GM06990 (cell line): ENCODE data around the gene CACNB2.
A peak's percentile ranks its signal among the peaks of the same experiment; 100 is the strongest.

Experiments
- DNase-seq: peaks from one replicate; pipeline ENCODE4 v3.0.0-alpha.2; 2011; ENCODE audit not compliant: insufficient read length; ENCODE audit errors: extremely low read depth
- H3K27me3 ChIP-seq: replicated peaks from 2 replicates; pipeline ENCODE4 v1.6.0; 2011; ENCODE audit warnings: low read length; ENCODE audit not compliant: control insufficient read depth, insufficient read depth
- H3K36me3 ChIP-seq: 2 replicates; pipeline ENCODE4 v1.5.1; 2011; ENCODE audit warnings: low read length; ENCODE audit not compliant: control insufficient read depth, insufficient read depth
- H3K4me3 ChIP-seq: replicated peaks from 2 replicates; pipeline ENCODE4 v1.5.1; 2011; ENCODE audit warnings: low read depth, mild to moderate bottlenecking, control low read depth, low read length
- TF ChIP-seq, protein P1 (sequence below): IDR thresholded peaks from 2 replicates; pipeline ENCODE4 v1.5.1; 2011; ENCODE audit warnings: low read length, control low read depth, mild to moderate bottlenecking, inconsistent platforms; ENCODE audit not compliant: insufficient read depth, poor library complexity, severe bottlenecking

The CACNB2 gene

DNA sequence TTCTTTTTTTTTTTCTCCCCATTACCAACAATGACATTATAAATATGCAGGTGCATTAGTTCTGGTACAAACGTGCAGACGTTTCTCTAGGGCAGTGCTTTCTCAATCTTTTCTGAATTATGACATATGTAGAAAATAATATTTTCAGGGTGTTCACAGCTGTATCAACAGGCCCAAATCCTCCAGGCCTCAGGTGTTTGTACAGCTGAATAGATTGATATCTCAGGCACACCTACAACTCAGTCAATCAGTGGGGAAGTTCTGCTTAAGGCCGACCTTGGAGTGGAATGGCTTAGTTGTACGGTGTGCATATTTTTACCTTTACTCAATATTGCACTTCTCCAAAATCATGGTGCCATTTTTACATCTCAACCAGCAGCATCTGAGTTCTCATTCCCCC is 71.6 kb downstream of the CACNB2 start:
- H3K4me3 ChIP-seq = no peak overlapping the region
- no peaks in the 10 kb centered on the region for H3K27me3 ChIP-seq
- no peaks in the 10 kb centered on the region for H3K36me3 ChIP-seq
- no peak for DNase-seq
- TF ChIP-seq, protein P1, sequence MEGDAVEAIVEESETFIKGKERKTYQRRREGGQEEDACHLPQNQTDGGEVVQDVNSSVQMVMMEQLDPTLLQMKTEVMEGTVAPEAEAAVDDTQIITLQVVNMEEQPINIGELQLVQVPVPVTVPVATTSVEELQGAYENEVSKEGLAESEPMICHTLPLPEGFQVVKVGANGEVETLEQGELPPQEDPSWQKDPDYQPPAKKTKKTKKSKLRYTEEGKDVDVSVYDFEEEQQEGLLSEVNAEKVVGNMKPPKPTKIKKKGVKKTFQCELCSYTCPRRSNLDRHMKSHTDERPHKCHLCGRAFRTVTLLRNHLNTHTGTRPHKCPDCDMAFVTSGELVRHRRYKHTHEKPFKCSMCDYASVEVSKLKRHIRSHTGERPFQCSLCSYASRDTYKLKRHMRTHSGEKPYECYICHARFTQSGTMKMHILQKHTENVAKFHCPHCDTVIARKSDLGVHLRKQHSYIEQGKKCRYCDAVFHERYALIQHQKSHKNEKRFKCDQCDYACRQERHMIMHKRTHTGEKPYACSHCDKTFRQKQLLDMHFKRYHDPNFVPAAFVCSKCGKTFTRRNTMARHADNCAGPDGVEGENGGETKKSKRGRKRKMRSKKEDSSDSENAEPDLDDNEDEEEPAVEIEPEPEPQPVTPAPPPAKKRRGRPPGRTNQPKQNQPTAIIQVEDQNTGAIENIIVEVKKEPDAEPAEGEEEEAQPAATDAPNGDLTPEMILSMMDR = no peak

DNA sequence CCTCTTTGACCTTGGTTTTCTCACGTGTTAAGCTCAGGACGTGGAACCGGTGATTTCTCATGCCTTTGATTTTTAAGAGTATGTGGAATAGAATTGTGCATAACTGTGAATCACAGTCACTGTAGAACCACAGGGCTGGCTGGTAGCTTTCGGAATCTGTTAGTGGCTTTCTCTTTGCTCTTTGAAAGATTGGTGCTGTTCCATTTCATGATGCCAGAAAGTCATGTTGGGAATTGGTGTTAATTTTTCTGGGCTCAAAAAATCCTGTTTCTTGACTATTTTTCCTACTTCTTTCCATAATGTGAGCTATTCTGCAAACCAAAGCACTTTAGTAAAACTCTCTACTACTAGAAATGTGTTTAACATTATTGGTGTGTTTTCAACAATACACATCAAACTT is 73.0 kb downstream of the CACNB2 start:
- Histone ChIP-seq H3K36me3 (no peaks in the 10 kb centered on the region), H3K27me3 (no peaks in the 10 kb centered on the region; the same call in 1 of the 2 replicates), H3K4me3 (no peak overlapping the region)
- DNase-seq = no peak
- TF ChIP-seq, protein P1 = no peak

DNA sequence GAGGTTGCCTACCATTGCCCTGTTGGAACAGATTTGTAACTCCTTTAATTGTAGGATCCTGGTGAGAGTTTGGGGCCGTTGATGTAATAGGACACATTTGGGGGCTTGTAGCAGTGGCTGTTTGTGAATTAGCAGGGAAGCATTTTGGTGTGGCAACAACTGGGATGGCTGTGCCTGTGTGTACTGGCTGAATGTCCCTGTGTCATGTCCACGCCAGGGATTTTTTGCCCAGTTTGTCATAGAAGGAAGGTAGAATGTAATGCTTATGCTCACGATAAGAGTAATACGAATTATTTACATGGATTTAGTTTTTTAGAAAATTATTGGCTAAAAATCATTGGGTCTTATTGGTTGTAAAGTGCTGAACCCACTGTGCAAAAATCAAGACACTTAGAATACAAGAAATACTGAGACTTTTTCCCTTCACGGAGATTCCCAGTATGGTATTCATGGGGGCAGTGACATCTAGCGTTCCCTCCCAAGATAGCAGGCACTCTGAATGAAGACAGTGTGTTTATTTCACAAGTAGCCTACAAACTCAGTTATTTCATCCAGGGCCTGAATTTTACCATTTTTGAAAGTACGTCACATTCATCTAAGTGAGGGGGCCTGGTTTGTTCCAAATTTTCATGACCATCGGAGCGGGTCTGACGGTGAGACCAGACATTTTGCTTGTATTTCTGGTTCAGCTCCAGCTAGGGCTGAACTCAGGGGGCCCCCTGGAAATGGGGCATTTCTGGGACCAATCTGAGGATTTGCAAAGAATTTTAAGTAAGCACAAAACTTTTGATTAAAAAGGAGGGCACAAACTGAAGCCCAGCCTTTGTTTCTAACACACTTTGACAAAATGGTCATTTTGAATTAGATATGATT is 74.7 kb downstream of the CACNB2 start:
- TF ChIP-seq, protein P1 = peak; percentile 72
- Histone ChIP-seq H3K36me3 (no peaks in the 10 kb centered on the region), H3K4me3 (no peak overlapping the region), H3K27me3 (no peaks in the 10 kb centered on the region; the same call in 1 of the 2 replicates)
- DNase-seq = no peak

DNA sequence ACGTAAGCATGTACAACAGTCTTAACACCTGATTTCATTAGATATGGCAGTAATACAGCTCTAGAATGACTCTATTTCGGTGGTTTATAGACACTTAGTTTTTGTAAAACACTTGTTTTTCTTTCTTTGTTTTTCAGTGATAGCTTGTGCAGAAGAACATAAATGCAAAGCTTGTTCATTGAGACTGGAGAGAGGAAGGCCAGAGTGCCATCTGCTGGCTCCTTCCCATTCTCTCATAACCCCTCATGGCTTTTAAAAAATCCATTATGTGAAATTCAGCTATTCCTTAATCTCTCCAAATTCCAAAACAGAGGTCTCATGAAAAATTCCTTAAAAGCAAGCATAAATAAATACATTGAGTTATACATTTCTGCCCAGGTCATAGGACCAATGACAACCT is 76.3 kb downstream of the CACNB2 start:
- H3K36me3 ChIP-seq = no peaks in the 10 kb centered on the region
- TF ChIP-seq, protein P1 = peak; percentile 32
- DNase-seq = no peak
- no peaks in the 10 kb centered on the region; the same call in 1 of the 2 replicates for H3K27me3 ChIP-seq
- no peak overlapping the region for H3K4me3 ChIP-seq

DNA sequence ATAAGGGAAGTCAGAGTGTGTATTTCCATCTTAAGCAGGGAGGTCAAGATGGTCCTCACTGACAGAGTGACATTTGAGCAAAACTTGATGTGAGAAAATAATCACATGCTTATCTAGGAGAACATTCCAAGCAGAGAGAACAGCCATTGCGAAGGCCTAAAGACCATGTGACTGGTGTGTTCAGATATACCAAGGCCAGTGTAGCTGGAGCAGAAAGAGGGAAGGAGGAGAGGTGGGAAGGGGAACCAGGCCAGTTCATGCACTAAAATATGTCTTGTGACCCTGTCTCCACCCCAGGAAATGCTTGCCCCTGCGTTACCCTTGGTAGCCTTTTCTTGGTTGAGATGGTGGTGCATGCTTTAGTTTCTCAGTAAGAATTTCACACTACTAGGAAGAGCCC is 77.4 kb downstream of the CACNB2 start:
- Histone ChIP-seq H3K27me3 (no peaks in the 10 kb centered on the region; the same call in 1 of the 2 replicates), H3K4me3 (no peak overlapping the region), H3K36me3 (no peaks in the 10 kb centered on the region)
- TF ChIP-seq, protein P1 = no peak
- no peak for DNase-seq
